K562 (cell line): ENCODE results near the gene EXOC3L1. TPM values are rescaled to one million over a fixed set of nuclear protein-coding genes. Genes with fewer than 3 reads are reported as not detected.
A peak's percentile ranks its signal among the peaks of the same experiment; 100 is the strongest.

Experiments used
- EP300 ChIP-seq: IDR thresholded peaks from 2 replicates; pipeline ENCODE4 v1.6.1; 2012; ENCODE audit warnings: low read length, improper control_type of control experiment
- HDGF ChIP-seq: fragments of 450-650 bp; IDR thresholded peaks from 2 replicates; pipeline ENCODE4 v1.6.1; 2016
- MAX ChIP-seq: sonication (generic); formaldehyde crosslinking; IDR thresholded peaks from 2 replicates; pipeline ENCODE4 v1.9.0; 2022; ENCODE audit warnings: mild to moderate bottlenecking, missing genetic modification reagents
- polyA plus RNA-seq, 8 experiments: library from polyadenylated mRNA; depleted of rRNA in 4 of 8; stranded (reverse) in 5 of 8; unstranded in 3 of 8; fragments of >200 nt; fragmentation: Nextera tagmentation in 2 of 8; fragmentation: Illumina TruSeq in 1 of 8; extraction: Ambion mirVana in 2 of 8; extraction: Trizol in 1 of 8; gene quantifications; 2 replicates each; pipeline versions ENCODE4 v1.2.1 to v1.2.3, GENCODE V29; 2011 to 2014; ENCODE audit warnings: inconsistent platforms in 1 of 8, missing spikeins in 1 of 8
- total RNA-seq, 7 experiments: library from RNA; depleted of rRNA in 6 of 7; stranded (reverse); fragments of >200 nt in 6 of 7; fragmentation: Illumina TruSeq in 2 of 7; extraction: Trizol in 2 of 7; gene quantifications; 2 replicates each; pipeline versions ENCODE4 v1.2.1 to v1.2.3, GENCODE V29; 2011 to 2021; ENCODE audit warnings: low replicate concordance in 1 of 7
- TF ChIP-seq, protein P1 (sequence below): IDR thresholded peaks from 2 replicates; pipeline ENCODE4 v1.6.1; 2012; ENCODE audit warnings: low read depth, low read length, improper control_type of control experiment, borderline replicate concordance
- TF ChIP-seq, protein P2 (sequence below): fragments of 450-650 bp; formaldehyde crosslinking; conservative IDR thresholded peaks from 2 replicates; pipeline ENCODE4 v1.4.0; 2022; ENCODE audit warnings: mild to moderate bottlenecking, missing genetic modification characterization
- TF ChIP-seq, protein P3 (sequence below): fragments of 450-650 bp; IDR thresholded peaks from 2 replicates; pipeline ENCODE4 v1.6.1; 2016; ENCODE audit warnings: borderline replicate concordance

EXOC3L1 gene
- total and polyA plus RNA-seq, 9 of the 15 experiments (the other 6 are each of a cell fraction or from before 2014, with no cell fraction given), result 0.08 TPM; not detected in 8

GRCh38 chr16:67235816-67236562 lies 46.1 kb upstream of the EXOC3L1 start (continued):
- TF ChIP-seq, protein P1, sequence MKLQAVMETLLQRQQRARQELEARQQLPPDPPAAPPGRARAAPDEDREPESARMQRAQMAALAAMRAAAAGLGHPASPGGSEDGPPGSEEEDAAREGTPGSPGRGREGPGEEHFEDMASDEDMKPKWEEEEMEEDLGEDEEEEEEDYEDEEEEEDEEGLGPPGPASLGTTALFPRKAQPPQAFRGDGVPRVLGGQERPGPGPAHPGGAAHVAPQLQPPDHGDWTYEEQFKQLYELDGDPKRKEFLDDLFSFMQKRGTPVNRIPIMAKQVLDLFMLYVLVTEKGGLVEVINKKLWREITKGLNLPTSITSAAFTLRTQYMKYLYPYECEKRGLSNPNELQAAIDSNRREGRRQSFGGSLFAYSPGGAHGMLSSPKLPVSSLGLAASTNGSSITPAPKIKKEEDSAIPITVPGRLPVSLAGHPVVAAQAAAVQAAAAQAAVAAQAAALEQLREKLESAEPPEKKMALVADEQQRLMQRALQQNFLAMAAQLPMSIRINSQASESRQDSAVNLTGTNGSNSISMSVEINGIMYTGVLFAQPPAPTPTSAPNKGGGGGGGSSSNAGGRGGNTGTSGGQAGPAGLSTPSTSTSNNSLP, result no peak
- TF ChIP-seq MAX (CRISPR knock-in tag), result peak; percentile 52; the same call in 1 of the 2 replicates
- TF ChIP-seq, protein P2, sequence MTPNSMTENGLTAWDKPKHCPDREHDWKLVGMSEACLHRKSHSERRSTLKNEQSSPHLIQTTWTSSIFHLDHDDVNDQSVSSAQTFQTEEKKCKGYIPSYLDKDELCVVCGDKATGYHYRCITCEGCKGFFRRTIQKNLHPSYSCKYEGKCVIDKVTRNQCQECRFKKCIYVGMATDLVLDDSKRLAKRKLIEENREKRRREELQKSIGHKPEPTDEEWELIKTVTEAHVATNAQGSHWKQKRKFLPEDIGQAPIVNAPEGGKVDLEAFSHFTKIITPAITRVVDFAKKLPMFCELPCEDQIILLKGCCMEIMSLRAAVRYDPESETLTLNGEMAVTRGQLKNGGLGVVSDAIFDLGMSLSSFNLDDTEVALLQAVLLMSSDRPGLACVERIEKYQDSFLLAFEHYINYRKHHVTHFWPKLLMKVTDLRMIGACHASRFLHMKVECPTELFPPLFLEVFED (CRISPR knock-in tag), result 0 out of 2 replicates have a peak, but pooled peaks have one; percentile 68
- TF ChIP-seq, protein P3, sequence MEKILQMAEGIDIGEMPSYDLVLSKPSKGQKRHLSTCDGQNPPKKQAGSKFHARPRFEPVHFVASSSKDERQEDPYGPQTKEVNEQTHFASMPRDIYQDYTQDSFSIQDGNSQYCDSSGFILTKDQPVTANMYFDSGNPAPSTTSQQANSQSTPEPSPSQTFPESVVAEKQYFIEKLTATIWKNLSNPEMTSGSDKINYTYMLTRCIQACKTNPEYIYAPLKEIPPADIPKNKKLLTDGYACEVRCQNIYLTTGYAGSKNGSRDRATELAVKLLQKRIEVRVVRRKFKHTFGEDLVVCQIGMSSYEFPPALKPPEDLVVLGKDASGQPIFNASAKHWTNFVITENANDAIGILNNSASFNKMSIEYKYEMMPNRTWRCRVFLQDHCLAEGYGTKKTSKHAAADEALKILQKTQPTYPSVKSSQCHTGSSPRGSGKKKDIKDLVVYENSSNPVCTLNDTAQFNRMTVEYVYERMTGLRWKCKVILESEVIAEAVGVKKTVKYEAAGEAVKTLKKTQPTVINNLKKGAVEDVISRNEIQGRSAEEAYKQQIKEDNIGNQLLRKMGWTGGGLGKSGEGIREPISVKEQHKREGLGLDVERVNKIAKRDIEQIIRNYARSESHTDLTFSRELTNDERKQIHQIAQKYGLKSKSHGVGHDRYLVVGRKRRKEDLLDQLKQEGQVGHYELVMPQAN, result 0 out of 2 replicates have a peak, but pooled peaks have one; percentile 23
- peak; percentile 41; the same call in 1 of the 2 replicates for TF ChIP-seq HDGF
- no peak for TF ChIP-seq EP300
